ENCODE results near the gene MYO3B.
A peak's percentile ranks its signal among the peaks of the same experiment; 100 is the strongest.

The MYO3B gene

DNA sequence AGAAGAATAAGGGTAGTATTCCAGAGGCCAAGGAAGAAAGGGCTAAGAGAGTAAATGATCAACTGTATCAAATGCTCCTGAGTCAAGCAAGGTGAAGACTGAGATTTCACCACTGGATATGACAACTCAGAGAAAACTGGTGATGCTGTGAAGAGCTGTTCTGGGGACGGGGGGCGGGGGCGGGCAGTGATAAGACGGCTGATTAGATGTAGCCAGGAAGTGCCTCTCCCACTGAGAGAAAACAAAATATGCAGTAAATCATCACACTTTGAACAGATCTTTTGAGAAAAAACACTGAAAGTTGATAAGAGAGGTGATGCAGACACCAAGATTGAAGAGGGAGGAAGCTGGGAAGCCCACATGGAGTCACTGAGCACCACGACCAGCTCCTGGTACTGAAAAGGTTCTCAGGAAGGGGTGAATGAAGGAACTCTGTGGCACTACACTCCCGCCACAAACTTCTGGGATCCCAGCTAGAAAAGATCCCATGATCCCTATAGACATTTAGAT is 75.8 kb downstream of the MYO3B start:
- no peaks in the 10 kb centered on the region for H3K36me3 ChIP-seq (ENCODE audit: control insufficient read depth, insufficient read depth, low read length)
- H3K18ac ChIP-seq (ENCODE audit: low read length), result no peak overlapping the region
- H3K9ac ChIP-seq (ENCODE audit: low read length), result peak overlapping the region; percentile 30
- no peaks in the 10 kb centered on the region for H3K79me1 ChIP-seq (ENCODE audit: low read length)
- H3K23ac ChIP-seq (ENCODE audit: low read length), result peak overlapping the region; percentile 91
- no peaks in the 10 kb centered on the region for H3K79me2 ChIP-seq (ENCODE audit: control insufficient read depth, insufficient read depth, low read length)
- H3K4ac ChIP-seq (ENCODE audit: low read depth, low read length), result peak overlapping the region; percentile 19
- peak overlapping the region; percentile 16 for H4K5ac ChIP-seq (ENCODE audit: low read length)
- no CpG with 5 or more reads among the region's 6 CpGs for WGBS (ENCODE audit: extremely low coverage, insufficient coverage, low lambda C conversion rate)
- H3K56ac ChIP-seq (ENCODE audit: low read length), result peak overlapping the region; percentile 80
- peak overlapping the region; percentile 96 for H2BK5ac ChIP-seq (ENCODE audit: low read length)
- no peak overlapping the region for H3K4me3 ChIP-seq (ENCODE audit: low read length)
- H3K4me2 ChIP-seq (ENCODE audit: low read length), result no peak overlapping the region
- H3K27me3 ChIP-seq (ENCODE audit: insufficient read depth, low read length, poor library complexity), result no peaks in the 10 kb centered on the region
- DNase-seq, result peak; percentile 68
- peaks cover 10% of the 10 kb centered on the region for H3K4me1 ChIP-seq (ENCODE audit: control insufficient read depth, low read depth, low read length)
- H4K8ac ChIP-seq (ENCODE audit: low read depth, low read length), result no peak overlapping the region
- peak overlapping the region; percentile 39 for H3K27ac ChIP-seq (ENCODE audit: low read depth, low read length)
- no peak overlapping the region for H2BK120ac ChIP-seq (ENCODE audit: low read depth, low read length)
- no peak overlapping the region for H2AK5ac ChIP-seq (ENCODE audit: low read length)
- no peak overlapping the region for H2BK15ac ChIP-seq (replicated peaks; ENCODE audit: low read depth)

DNA sequence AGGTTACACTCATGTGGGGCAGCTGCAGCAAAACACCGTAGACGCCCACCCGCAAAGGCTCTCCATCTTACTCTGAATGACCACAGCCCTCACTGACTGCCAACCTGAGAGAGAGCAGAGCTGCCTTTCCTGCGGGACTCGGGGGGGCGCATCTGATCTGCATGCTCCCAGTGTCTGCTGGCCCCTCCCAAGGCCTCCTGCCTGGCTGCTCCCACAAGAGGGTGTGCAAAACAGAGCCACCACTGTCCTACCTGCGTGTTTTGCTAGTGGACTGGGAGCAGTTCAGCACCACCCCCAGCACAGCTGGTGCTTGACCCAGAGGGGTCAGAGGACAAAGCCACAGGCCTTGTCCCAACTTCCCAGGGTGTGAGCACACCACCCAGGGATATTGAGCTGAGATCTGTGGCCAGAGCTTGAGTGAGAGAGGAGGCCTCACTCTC is 76.4 kb downstream of the MYO3B start:
- Histone ChIP-seq H3K36me3 (ENCODE audit: control insufficient read depth, insufficient read depth, low read length) (no peaks in the 10 kb centered on the region), H3K4me1 (ENCODE audit: control insufficient read depth, low read depth, low read length) (peaks cover 10% of the 10 kb centered on the region), H3K56ac (ENCODE audit: low read length) (peak overlapping the region; percentile 80), H4K8ac (ENCODE audit: low read depth, low read length) (no peak overlapping the region), H3K27me3 (ENCODE audit: insufficient read depth, low read length, poor library complexity) (no peaks in the 10 kb centered on the region), H2BK15ac (replicated peaks; ENCODE audit: low read depth) (no peak overlapping the region), H2BK120ac (ENCODE audit: low read depth, low read length) (no peak overlapping the region), H3K18ac (ENCODE audit: low read length) (no peak overlapping the region), H3K23ac (ENCODE audit: low read length) (peak overlapping the region; percentile 91), H3K4me3 (ENCODE audit: low read length) (no peak overlapping the region), H3K4me2 (ENCODE audit: low read length) (no peak overlapping the region), H2AK5ac (ENCODE audit: low read length) (peak overlapping the region; percentile 91), H2BK5ac (ENCODE audit: low read length) (peak overlapping the region; percentile 96), H3K4ac (ENCODE audit: low read depth, low read length) (peak overlapping the region; percentile 19), H3K79me1 (ENCODE audit: low read length) (no peaks in the 10 kb centered on the region), H3K79me2 (ENCODE audit: control insufficient read depth, insufficient read depth, low read length) (no peaks in the 10 kb centered on the region), H3K27ac (ENCODE audit: low read depth, low read length) (peak overlapping the region; percentile 39), H4K5ac (ENCODE audit: low read length) (peak overlapping the region; percentile 93), H3K9ac (ENCODE audit: low read length) (peak overlapping the region; percentile 30)
- no peak for DNase-seq
- no CpG with 5 or more reads among the region's 7 CpGs for WGBS (ENCODE audit: extremely low coverage, insufficient coverage, low lambda C conversion rate)

DNA sequence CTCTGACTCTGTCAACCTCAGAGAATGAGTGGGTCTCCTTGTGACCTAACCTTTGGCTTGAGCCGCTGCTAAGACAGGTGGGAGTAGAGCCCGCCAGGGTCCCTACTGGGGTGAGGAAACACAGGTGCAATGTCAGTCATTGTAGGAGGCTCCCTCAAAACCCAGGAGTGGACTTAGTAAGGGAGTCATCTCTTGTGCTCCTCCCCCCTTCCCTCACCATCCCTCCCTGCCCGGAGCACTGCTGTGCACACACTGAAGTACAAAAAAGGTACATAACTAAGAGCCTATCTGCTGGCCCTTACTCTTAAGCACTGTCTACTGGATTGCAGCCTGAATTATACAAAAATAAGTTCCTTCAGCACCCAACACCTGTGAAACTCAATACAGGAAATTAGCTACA is 77.2 kb downstream of the MYO3B start:
- no peak overlapping the region for H4K8ac ChIP-seq (ENCODE audit: low read depth, low read length)
- no CpG with 5 or more reads among the region's 3 CpGs for WGBS (ENCODE audit: extremely low coverage, insufficient coverage, low lambda C conversion rate)
- no peak overlapping the region for H2BK15ac ChIP-seq (replicated peaks; ENCODE audit: low read depth)
- no peak overlapping the region for H3K4me3 ChIP-seq (ENCODE audit: low read length)
- no peak overlapping the region for H3K27ac ChIP-seq (ENCODE audit: low read depth, low read length)
- no peak overlapping the region for H3K4me2 ChIP-seq (ENCODE audit: low read length)
- H2BK5ac ChIP-seq (ENCODE audit: low read length), result peak overlapping the region; percentile 38
- no peak overlapping the region for H3K23ac ChIP-seq (ENCODE audit: low read length)
- H2AK5ac ChIP-seq (ENCODE audit: low read length), result peak overlapping the region; percentile 91
- H3K36me3 ChIP-seq (ENCODE audit: control insufficient read depth, insufficient read depth, low read length), result no peaks in the 10 kb centered on the region
- H3K79me2 ChIP-seq (ENCODE audit: control insufficient read depth, insufficient read depth, low read length), result no peaks in the 10 kb centered on the region
- no peak overlapping the region for H3K9ac ChIP-seq (ENCODE audit: low read length)
- H3K4me1 ChIP-seq (ENCODE audit: control insufficient read depth, low read depth, low read length), result peaks cover 10% of the 10 kb centered on the region
- H3K27me3 ChIP-seq (ENCODE audit: insufficient read depth, low read length, poor library complexity), result no peaks in the 10 kb centered on the region
- no peak for DNase-seq
- H3K56ac ChIP-seq (ENCODE audit: low read length), result peak overlapping the region; percentile 11
- peak overlapping the region; percentile 88 for H2BK120ac ChIP-seq (ENCODE audit: low read depth, low read length)
- H3K18ac ChIP-seq (ENCODE audit: low read length), result peak overlapping the region; percentile 34
- no peak overlapping the region for H4K5ac ChIP-seq (ENCODE audit: low read length)
- no peak overlapping the region for H3K4ac ChIP-seq (ENCODE audit: low read depth, low read length)
- H3K79me1 ChIP-seq (ENCODE audit: low read length), result no peaks in the 10 kb centered on the region

DNA sequence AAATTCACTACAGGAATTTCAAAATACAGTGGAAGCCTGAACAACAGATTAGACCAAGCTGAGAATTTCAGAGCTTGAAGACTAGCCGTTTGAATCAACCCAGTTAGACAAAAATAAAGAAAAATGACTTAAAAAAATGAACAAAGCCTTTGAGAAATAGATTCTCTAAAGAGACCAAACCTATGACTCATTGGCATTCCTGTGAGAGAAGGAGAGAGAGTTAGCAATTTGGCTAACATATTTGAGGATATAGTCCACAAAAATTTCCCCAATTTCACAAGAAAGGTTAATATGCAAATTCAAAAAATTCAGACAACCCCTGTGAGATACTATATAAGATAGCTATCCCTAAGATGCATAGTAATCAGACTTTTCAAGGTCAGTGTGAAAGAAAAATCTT is 78.0 kb downstream of the MYO3B start:
- no peak overlapping the region for H4K5ac ChIP-seq (ENCODE audit: low read length)
- no peak overlapping the region for H2BK5ac ChIP-seq (ENCODE audit: low read length)
- no peak overlapping the region for H2AK5ac ChIP-seq (ENCODE audit: low read length)
- no peaks in the 10 kb centered on the region for H3K36me3 ChIP-seq (ENCODE audit: control insufficient read depth, insufficient read depth, low read length)
- no peak overlapping the region for H3K9ac ChIP-seq (ENCODE audit: low read length)
- H2BK15ac ChIP-seq (replicated peaks; ENCODE audit: low read depth), result no peak overlapping the region
- no peak overlapping the region for H3K4me2 ChIP-seq (ENCODE audit: low read length)
- H3K4me3 ChIP-seq (ENCODE audit: low read length), result no peak overlapping the region
- H3K27me3 ChIP-seq (ENCODE audit: insufficient read depth, low read length, poor library complexity), result no peaks in the 10 kb centered on the region
- no peak overlapping the region for H3K18ac ChIP-seq (ENCODE audit: low read length)
- no peaks in the 10 kb centered on the region for H3K79me1 ChIP-seq (ENCODE audit: low read length)
- no peak overlapping the region for H3K4ac ChIP-seq (ENCODE audit: low read depth, low read length)
- DNase-seq, result peak; percentile 21
- no peak overlapping the region for H4K8ac ChIP-seq (ENCODE audit: low read depth, low read length)
- H3K56ac ChIP-seq (ENCODE audit: low read length), result no peak overlapping the region
- H3K79me2 ChIP-seq (ENCODE audit: control insufficient read depth, insufficient read depth, low read length), result no peaks in the 10 kb centered on the region
- WGBS (ENCODE audit: extremely low coverage, insufficient coverage, low lambda C conversion rate), result no CpG with 5 or more reads among the region's 1 CpG
- H3K4me1 ChIP-seq (ENCODE audit: control insufficient read depth, low read depth, low read length), result peaks cover 10% of the 10 kb centered on the region
- no peak overlapping the region for H3K27ac ChIP-seq (ENCODE audit: low read depth, low read length)
- H2BK120ac ChIP-seq (ENCODE audit: low read depth, low read length), result no peak overlapping the region
- no peak overlapping the region for H3K23ac ChIP-seq (ENCODE audit: low read length)

DNA sequence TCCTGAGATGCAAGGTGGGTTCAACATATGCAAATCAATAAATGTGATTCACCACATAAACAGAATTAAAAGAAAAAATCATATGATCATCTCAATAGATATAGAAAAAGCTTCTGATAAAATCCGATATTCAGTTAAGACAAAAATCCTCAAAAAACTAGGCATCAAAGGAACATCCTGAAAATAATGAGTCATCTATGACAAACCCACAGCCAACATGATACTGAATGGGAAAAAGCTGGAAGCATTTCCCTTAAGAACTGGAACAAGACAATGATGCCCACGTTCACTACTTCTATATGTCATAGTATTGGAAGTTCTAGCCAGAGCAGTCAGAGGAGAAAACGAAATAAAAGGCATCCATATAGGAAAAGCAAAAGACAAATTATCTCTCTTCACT is 80.4 kb downstream of the MYO3B start:
- no peak overlapping the region for H2BK5ac ChIP-seq (ENCODE audit: low read length)
- H4K8ac ChIP-seq (ENCODE audit: low read depth, low read length), result no peak overlapping the region
- H2AK5ac ChIP-seq (ENCODE audit: low read length), result no peak overlapping the region
- H3K4me2 ChIP-seq (ENCODE audit: low read length), result no peak overlapping the region
- no peak overlapping the region for H3K27ac ChIP-seq (ENCODE audit: low read depth, low read length)
- no peaks in the 10 kb centered on the region for H3K79me2 ChIP-seq (ENCODE audit: control insufficient read depth, insufficient read depth, low read length)
- H3K79me1 ChIP-seq (ENCODE audit: low read length), result no peaks in the 10 kb centered on the region
- no peak overlapping the region for H3K56ac ChIP-seq (ENCODE audit: low read length)
- no peak overlapping the region for H3K4me3 ChIP-seq (ENCODE audit: low read length)
- WGBS (ENCODE audit: extremely low coverage, insufficient coverage, low lambda C conversion rate), result no CpG with 5 or more reads among the region's 3 CpGs
- no peak overlapping the region for H2BK120ac ChIP-seq (ENCODE audit: low read depth, low read length)
- no peak for DNase-seq
- no peak overlapping the region for H4K5ac ChIP-seq (ENCODE audit: low read length)
- H3K23ac ChIP-seq (ENCODE audit: low read length), result no peak overlapping the region
- H3K18ac ChIP-seq (ENCODE audit: low read length), result no peak overlapping the region
- no peak overlapping the region for H3K9ac ChIP-seq (ENCODE audit: low read length)
- H3K4ac ChIP-seq (ENCODE audit: low read depth, low read length), result no peak overlapping the region
- peaks cover 8% of the 10 kb centered on the region for H3K4me1 ChIP-seq (ENCODE audit: control insufficient read depth, low read depth, low read length)
- H2BK15ac ChIP-seq (replicated peaks; ENCODE audit: low read depth), result no peak overlapping the region
- H3K36me3 ChIP-seq (ENCODE audit: control insufficient read depth, insufficient read depth, low read length), result no peaks in the 10 kb centered on the region
- H3K27me3 ChIP-seq (ENCODE audit: insufficient read depth, low read length, poor library complexity), result no peaks in the 10 kb centered on the region

DNA sequence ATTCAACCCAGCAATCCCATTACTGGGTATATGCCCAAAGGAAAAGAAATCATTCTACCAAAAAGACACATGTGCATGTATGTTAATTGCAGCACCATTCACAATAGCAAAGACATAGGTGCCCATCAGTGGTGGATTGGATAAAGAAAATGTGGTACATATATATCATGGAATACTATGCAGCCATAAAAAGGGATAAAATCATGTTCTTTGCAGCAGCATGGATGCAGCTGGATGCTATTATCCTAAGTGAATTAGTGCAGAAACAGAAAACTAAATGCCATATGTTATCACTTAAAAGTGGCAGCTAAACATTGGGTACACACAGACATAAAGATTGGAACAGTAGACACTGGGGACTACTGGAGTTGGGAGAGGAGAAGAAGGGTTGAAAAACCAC is 82.2 kb downstream of the MYO3B start:
- DNase-seq, result no peak
- H4K8ac ChIP-seq (ENCODE audit: low read depth, low read length), result no peak overlapping the region

More for the DNA sequence above, 82.2 kb downstream of the MYO3B start:
- no peak overlapping the region for H3K27ac ChIP-seq (ENCODE audit: low read depth, low read length)
- H3K4me3 ChIP-seq (ENCODE audit: low read length), result no peak overlapping the region
- H3K79me1 ChIP-seq (ENCODE audit: low read length), result no peaks in the 10 kb centered on the region
- H3K4me2 ChIP-seq (ENCODE audit: low read length), result no peak overlapping the region
- H3K23ac ChIP-seq (ENCODE audit: low read length), result no peak overlapping the region
- H3K79me2 ChIP-seq (ENCODE audit: control insufficient read depth, insufficient read depth, low read length), result no peaks in the 10 kb centered on the region
- no peak overlapping the region for H2BK15ac ChIP-seq (replicated peaks; ENCODE audit: low read depth)
- no peak overlapping the region for H3K9ac ChIP-seq (ENCODE audit: low read length)
- H3K4ac ChIP-seq (ENCODE audit: low read depth, low read length), result no peak overlapping the region
- no peaks in the 10 kb centered on the region for H3K4me1 ChIP-seq (ENCODE audit: control insufficient read depth, low read depth, low read length)
- no peak overlapping the region for H3K18ac ChIP-seq (ENCODE audit: low read length)
- H4K5ac ChIP-seq (ENCODE audit: low read length), result no peak overlapping the region
- H3K27me3 ChIP-seq (ENCODE audit: insufficient read depth, low read length, poor library complexity), result no peaks in the 10 kb centered on the region
- no peak overlapping the region for H2AK5ac ChIP-seq (ENCODE audit: low read length)
- no peaks in the 10 kb centered on the region for H3K36me3 ChIP-seq (ENCODE audit: control insufficient read depth, insufficient read depth, low read length)
- no peak overlapping the region for H2BK5ac ChIP-seq (ENCODE audit: low read length)
- no peak overlapping the region for H3K56ac ChIP-seq (ENCODE audit: low read length)
- H2BK120ac ChIP-seq (ENCODE audit: low read depth, low read length), result no peak overlapping the region
